HS-27A (cell line): ENCODE measurements around the gene EXOC3.

ENCODE experiments used
- DNase-seq: peaks from one replicate; pipeline ENCODE4 v3.0.0-alpha.2; 2012; ENCODE audit warnings: low read depth, missing footprints

The EXOC3 gene

DNA sequence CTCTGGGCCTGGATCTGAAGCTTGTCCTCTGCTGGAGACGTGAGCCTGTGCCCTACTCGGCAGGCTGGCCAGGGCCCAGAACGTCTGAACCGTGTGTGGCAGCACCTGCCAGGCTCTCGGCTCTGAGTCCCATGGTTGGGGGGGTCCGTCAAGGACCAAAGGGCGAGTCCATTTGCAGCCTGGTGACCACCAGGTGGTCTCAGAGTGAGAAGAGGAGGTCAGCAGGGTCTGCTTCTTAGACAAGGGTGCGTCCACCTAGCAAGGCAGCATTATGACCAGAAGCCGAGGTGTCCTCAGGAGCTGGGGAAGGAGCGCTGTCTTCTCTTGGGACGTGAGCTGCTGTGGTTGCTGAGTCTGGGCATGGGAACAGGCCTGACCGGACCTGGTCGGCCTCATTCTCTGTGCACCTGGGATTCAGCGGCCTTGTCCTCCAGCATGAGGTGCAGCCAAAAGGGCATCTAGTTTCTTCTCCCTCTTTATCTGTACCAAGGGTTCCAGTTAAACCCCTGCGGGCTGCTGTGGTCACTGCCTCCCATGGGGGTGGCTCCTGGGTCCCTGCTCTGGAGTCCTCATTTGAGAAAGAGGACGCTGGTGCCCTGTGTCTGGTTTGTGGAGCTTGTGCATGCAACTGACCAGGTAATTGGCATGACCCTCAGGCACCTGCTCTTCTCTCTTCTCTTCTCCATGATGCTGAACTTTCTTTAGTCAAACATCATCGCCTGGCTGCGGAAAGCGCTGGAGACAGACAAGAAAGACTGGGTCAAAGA, 14.4 kb downstream of the EXOC3 start:
- no peak for DNase-seq

- DNase-seq, result no peak
Measured at GRCh38 chr5:458547-459353, 15.8 kb downstream of the EXOC3 start.

GRCh38 chr5:459562-460272, 16.7 kb downstream of the EXOC3 start:
- no peak for DNase-seq

- no peak for DNase-seq
Measured at GRCh38 chr5:460273-460625, 17.3 kb downstream of the EXOC3 start.

- DNase-seq, result no peak
Measured at GRCh38 chr5:462051-462481, 19.1 kb downstream of the EXOC3 start.

DNA sequence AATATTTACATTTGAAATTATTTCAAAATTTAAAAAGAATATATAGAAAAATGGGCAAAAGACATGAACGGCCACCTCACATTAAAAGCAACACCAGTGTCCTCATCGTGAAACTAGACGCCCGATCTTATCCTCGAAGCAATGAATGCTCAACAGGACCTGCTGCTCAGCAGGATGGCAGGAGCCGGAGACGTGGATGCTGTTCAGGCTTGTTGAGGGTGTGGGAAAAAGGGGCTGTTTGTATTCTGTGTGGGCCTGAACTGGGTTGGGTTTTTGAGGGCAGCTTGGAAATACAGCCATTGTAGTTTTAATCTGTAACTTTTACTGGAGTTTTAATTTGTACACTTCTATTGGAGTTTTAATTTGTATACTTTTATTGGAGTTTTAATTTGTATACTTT, 20.3 kb downstream of the EXOC3 start:
- DNase-seq, result no peak

DNA sequence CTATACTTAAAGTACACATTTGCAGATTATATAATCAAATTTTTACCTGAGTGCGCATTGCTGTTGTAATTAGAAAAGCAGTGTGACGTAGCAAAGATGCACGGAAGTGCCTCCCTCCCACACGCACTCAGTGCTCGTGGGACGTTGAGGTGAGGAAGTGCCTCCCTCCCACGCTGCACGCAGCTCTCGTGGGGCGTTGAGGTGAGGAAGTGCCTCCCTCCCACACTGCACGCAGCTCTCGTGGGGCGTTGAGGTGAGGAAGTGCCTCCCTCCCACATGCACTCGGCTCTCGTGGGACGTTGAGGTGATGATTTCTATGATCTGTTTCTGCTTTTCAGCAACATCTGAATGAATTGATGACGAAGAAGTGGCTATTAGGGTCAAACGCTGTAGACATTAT, 21.0 kb downstream of the EXOC3 start:
- no peak for DNase-seq

DNA sequence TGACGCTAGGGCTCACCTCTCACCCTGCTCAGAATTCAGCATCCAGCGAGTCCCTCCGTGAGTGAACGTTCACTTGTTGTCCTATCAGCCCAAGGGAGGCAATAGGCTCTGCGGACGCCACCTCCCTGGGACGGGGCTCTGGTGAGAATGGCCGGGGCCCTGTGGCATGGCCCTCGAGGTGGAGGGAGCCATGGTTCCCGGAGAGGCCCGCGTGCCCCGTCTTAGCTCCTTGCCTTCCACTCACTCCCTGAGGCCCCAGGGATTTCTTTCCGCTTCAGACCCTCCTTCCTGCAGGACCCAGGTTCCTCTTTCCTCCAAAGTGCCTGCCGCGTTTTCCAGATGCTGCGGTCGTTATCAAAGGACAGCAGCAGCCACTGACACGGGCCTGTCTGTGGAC, 21.5 kb downstream of the EXOC3 start:
- DNase-seq, result no peak

GRCh38 chr5:464843-465590, 22.0 kb downstream of the EXOC3 start:
- DNase-seq, result no peak

- DNase-seq, result no peak
Measured at GRCh38 chr5:465591-466403, 22.8 kb downstream of the EXOC3 start.

- no peak for DNase-seq
Measured at GRCh38 chr5:466661-467310, 23.8 kb downstream of the EXOC3 start.

- DNase-seq, result no peak
Measured at GRCh38 chr5:468401-468800, 25.4 kb downstream of the EXOC3 start.

GRCh38 chr5:469752-470483, 26.9 kb downstream of the EXOC3 start:
- DNase-seq, result no peak

DNA sequence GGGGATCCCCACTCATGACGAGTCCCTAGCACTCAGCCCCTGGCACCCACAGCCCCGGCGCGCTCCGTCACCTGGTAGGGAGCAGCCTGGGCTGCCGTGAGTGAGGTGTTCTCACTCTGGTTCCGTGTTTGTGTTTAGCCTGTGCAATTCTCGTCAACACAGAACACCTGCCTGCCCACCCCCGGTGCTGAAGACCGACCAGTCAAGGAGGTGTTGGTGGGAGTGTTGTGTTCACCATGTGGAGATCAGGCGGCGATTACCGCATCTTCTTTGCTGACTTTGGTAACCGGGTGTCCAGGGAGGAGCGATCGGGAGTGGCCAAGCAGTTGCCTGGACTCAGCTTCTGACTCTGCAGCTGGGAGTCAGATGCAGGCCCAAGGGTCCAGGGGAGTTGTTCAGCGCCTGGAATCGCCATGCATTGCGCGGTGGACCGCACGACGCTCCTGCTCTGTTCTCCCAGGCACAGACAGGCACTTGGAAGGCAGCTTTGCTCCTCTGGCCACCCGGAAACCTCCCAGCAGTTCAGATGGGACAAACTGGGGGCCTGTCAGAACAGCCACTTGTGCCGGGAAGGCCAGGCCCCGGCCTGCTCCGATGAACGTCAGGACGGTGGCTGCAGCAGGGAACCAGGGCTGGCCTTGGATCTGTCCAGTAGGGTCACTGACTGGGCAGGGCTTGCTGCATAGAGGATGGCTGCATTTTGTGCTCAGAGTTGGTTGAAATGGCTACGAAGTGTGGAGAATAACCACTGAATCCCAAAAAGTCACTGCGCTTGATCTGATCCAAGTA, 28.2 kb downstream of the EXOC3 start:
- no peak for DNase-seq

DNA sequence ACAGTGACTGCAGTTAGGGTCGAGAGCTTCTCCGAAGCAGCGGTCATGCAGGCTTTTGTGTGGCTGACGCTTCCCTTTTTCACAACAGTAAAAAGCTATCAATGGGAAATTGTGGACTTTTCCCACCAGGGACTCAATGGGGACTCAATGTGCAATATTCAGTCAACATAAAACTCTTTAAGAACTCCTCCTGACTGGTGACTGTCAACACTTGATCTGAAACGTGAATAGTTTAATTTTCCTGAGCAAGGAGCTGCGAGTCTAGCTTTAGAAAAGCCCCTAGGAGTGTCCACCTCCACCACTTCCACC, 28.7 kb downstream of the EXOC3 start:
- DNase-seq, result no peak

GRCh38 chr5:472076-472655, 29.2 kb downstream of the EXOC3 start:
- DNase-seq, result no peak

DNA sequence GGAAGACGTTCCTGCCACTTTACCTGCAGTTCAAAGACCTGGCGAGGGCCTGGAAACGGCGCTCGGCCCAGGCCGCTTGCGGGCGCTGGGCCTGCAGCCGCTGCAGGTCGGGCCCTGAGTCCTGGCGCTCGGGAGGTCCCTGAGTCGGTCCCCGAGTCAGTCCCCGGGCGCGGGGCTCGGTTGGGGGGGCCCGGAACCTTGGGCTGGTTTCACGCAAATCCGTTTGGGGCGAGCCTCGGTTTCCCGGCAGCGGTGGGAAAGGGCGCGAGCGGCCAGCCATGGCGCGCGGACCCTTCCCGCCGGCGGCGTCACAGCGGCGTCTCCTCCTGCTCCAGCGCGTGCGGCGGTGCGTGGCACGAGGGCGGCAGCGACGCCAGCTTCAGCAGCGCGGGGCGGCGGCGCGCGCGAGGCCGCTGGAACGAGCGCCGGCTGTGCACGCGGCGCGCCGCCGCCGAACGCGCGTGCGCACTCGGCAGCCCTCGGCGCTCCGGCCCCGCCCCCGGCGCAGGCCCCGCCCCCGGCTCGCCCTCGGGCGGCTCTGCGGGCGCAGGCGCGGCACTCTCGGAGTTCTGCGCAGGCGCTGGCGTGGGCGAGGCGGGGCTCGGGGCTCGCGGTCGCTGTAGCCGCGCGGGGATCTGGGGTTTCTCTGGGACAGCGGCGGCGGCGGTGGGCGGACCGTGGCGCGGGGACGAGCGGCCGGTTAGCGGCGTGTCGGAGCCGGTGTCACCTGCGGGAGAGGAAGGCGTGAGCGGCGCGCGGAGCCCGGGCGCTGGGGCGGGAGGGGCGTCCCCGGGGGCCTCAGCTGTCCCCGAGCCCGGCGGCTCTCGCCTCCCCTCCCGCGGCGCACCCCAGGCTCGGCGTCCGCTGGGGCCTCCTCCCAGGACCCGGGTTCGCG, 29.9 kb downstream of the EXOC3 start:
- peak; percentile 40 for DNase-seq
